Measurements from ENCODE around the gene CSN3. TPM values are rescaled to one million over a fixed set of nuclear protein-coding genes. Genes with fewer than 3 reads are reported as not detected.
"Not testable (repeated sequence)": the region's sequence is repeated elsewhere in the genome, so short reads cannot be mapped to it uniquely, and the experiment has no call there.

CSN3 gene
- total and polyA plus RNA-seq, 10 of the 15 experiments (the other 5 are each of a cell fraction or from before 2014, with no cell fraction given) = not detected

DNA sequence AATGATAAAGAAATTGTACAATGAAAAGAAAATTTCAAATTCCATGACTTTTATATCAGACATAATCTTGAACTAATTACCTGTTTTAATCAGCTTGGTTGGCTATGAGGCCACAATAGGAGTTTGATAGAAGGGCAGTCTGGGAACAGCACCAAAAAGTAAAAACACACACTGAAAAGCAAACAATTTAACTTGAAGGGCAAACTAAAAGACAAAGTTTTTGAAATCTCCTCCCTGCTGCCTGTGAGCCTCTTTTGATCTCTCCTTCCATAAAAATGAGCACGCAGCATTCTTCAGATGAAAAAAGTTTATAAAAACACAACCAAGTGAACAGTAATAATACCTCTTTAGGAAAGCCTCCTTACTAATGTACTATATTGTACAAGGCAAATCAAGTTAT, 38.8 kb upstream of the CSN3 start:
- no peaks in the 10 kb centered on the region for H4K20me1 ChIP-seq (ENCODE audit: control insufficient read depth, insufficient read depth)
- CTCF ChIA-PET = interaction anchor here (1.0 kb wide), 1 partner anchor 18 kb away, joined by 4 read pairs; no protein-coding TSS in a partner anchor
- SMC1A ChIA-PET (ENCODE audit: uncharacterized antibody, unreplicated experiment) = no interaction called here
- no peak for ATAC-seq
- no peaks in the 10 kb centered on the region for H3K4me1 ChIP-seq (ENCODE audit: control insufficient read depth, insufficient read depth, low read length)
- RAD21 ChIA-PET (ENCODE audit: unreplicated experiment) = no interaction called here
- intact Hi-C loops (cut with micrococcal nuclease; ENCODE audit: unreplicated experiment) (no loop called here), in situ Hi-C loops (cut with MboI) (no loop called here)
- DNase-seq (ENCODE audit: low read depth, low spot score) = no peak
- no peaks in the 10 kb centered on the region for H3K27me3 ChIP-seq (replicated peaks in 1 of 2; ENCODE audit: control insufficient read depth in 2 of 2, insufficient read depth in 2 of 2, low read length in 1 of 2)
- no peaks in the 10 kb centered on the region for H3K36me3 ChIP-seq (ENCODE audit: control insufficient read depth in 2 of 2, insufficient read depth in 2 of 2, low read length in 1 of 2)
- 0% methylated on average over 1 of the region's 1 CpG for WGBS (ENCODE audit: insufficient coverage, insufficient replicate concordance, low lambda C conversion rate, missing lambda C conversion rate)
- BruUV-seq (replicated peaks) = no TSS peak
- no peak overlapping the region for H2AFZ ChIP-seq (ENCODE audit: control insufficient read depth, low read depth, low read length)
- FAIRE-seq = no peak
- no peak for TF ChIP-seq MXI1 (IDR thresholded peaks at IDR 0.05; ENCODE audit: low read depth, low read length)
- TF ChIP-seq ESRRA (IDR thresholded peaks at IDR 0.05; ENCODE audit: low read length) = no peak
- TF ChIP-seq, protein P1, sequence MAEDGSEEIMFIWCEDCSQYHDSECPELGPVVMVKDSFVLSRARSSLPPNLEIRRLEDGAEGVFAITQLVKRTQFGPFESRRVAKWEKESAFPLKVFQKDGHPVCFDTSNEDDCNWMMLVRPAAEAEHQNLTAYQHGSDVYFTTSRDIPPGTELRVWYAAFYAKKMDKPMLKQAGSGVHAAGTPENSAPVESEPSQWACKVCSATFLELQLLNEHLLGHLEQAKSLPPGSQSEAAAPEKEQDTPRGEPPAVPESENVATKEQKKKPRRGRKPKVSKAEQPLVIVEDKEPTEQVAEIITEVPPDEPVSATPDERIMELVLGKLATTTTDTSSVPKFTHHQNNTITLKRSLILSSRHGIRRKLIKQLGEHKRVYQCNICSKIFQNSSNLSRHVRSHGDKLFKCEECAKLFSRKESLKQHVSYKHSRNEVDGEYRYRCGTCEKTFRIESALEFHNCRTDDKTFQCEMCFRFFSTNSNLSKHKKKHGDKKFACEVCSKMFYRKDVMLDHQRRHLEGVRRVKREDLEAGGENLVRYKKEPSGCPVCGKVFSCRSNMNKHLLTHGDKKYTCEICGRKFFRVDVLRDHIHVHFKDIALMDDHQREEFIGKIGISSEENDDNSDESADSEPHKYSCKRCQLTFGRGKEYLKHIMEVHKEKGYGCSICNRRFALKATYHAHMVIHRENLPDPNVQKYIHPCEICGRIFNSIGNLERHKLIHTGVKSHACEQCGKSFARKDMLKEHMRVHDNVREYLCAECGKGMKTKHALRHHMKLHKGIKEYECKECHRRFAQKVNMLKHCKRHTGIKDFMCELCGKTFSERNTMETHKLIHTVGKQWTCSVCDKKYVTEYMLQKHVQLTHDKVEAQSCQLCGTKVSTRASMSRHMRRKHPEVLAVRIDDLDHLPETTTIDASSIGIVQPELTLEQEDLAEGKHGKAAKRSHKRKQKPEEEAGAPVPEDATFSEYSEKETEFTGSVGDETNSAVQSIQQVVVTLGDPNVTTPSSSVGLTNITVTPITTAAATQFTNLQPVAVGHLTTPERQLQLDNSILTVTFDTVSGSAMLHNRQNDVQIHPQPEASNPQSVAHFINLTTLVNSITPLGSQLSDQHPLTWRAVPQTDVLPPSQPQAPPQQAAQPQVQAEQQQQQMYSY (CRISPR knock-in tag; IDR thresholded peaks at IDR 0.05) = no peak
- TF ChIP-seq NR2F1 (conservative IDR thresholded peaks at IDR 0.05) = no peak
- no peak overlapping the region for H3K27ac ChIP-seq (ENCODE audit: control insufficient read depth, insufficient read depth)
- H3K9ac ChIP-seq (ENCODE audit: control insufficient read depth, insufficient read depth, low read length) = no peak overlapping the region
- H3K79me2 ChIP-seq (ENCODE audit: control insufficient read depth, insufficient read depth, low read length) = no peaks in the 10 kb centered on the region
- POLR2A ChIA-PET = no interaction called here
- H3K4me3 ChIP-seq = no peak overlapping the region
- H3K9me3 ChIP-seq (replicated peaks; ENCODE audit: control insufficient read depth, insufficient read depth, low read length) = no peaks in the 10 kb centered on the region
- H3K4me2 ChIP-seq (ENCODE audit: control insufficient read depth, insufficient read depth) = no peak overlapping the region

DNA sequence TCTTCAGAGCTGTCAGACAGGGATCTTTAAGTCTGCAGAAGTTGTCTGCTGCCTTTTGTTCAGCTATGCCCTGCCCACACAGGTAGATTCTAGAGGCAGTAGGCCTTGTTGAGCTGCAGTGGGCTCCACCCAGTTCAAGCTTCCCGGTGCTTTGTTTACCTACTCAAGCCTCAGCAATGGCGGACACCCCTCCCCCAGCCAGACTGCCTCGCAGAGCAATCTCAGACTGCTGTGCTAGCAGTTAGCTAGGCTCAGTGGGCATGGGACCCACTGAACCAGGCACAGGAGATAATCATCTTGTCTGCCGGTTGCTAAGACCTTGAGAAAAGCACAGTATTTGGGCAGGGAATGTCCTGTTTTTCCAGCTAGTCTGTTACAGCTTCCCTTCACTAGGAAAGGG, 29.6 kb upstream of the CSN3 start:
- FAIRE-seq; in situ Hi-C loops (cut with MboI); POLR2A ChIA-PET; BruUV-seq (replicated peaks); intact Hi-C loops (cut with micrococcal nuclease; ENCODE audit: unreplicated experiment); H3K36me3 ChIP-seq (ENCODE audit: control insufficient read depth in 2 of 2, insufficient read depth in 2 of 2, low read length in 1 of 2); H3K27ac ChIP-seq (ENCODE audit: control insufficient read depth, insufficient read depth); H3K4me1 ChIP-seq (ENCODE audit: control insufficient read depth, insufficient read depth, low read length); H3K4me3 ChIP-seq; H3K9ac ChIP-seq (ENCODE audit: control insufficient read depth, insufficient read depth, low read length); H3K4me2 ChIP-seq (ENCODE audit: control insufficient read depth, insufficient read depth); SMC1A ChIA-PET (ENCODE audit: uncharacterized antibody, unreplicated experiment); H4K20me1 ChIP-seq (ENCODE audit: control insufficient read depth, insufficient read depth); H3K27me3 ChIP-seq (replicated peaks in 1 of 2; ENCODE audit: control insufficient read depth in 2 of 2, insufficient read depth in 2 of 2, low read length in 1 of 2); RAD21 ChIA-PET (ENCODE audit: unreplicated experiment); DNase-seq (ENCODE audit: low read depth, low spot score); H3K9me3 ChIP-seq (replicated peaks; ENCODE audit: control insufficient read depth, insufficient read depth, low read length); H3K79me2 ChIP-seq (ENCODE audit: control insufficient read depth, insufficient read depth, low read length); ATAC-seq; H2AFZ ChIP-seq (ENCODE audit: control insufficient read depth, low read depth, low read length): not testable (repeated sequence)
- CTCF ChIA-PET = interaction anchor here (1.0 kb wide), 1 partner anchor 29 kb away, joined by 3 read pairs; no protein-coding TSS in a partner anchor
- 38% methylated on average over 4 of the region's 4 CpGs for WGBS (ENCODE audit: insufficient coverage, insufficient replicate concordance, low lambda C conversion rate, missing lambda C conversion rate)

DNA sequence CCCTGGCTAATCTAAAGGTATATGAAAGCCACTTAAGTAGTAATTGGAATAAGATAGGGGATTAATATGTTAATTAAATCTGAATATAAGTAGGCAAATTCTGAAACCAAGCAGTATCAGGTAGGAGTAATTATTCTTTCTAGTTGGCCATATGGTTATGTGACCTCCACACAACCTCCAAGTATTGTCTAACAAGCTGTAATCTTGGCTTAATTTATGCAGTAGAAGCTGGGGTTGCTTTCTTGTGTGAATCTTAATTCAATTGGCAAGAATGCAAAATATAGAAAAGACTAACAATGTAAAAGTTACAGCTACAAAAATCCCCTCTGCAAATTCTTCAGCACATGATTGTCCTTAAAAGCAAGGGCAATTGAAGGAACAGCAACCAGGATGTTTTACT, 26.3 kb upstream of the CSN3 start:
- H3K4me1 ChIP-seq (ENCODE audit: control insufficient read depth, insufficient read depth, low read length); H3K79me2 ChIP-seq (ENCODE audit: control insufficient read depth, insufficient read depth, low read length); H3K27ac ChIP-seq (ENCODE audit: control insufficient read depth, insufficient read depth); H3K36me3 ChIP-seq (ENCODE audit: control insufficient read depth in 2 of 2, insufficient read depth in 2 of 2, low read length in 1 of 2); H3K4me3 ChIP-seq; RAD21 ChIA-PET (ENCODE audit: unreplicated experiment); DNase-seq (ENCODE audit: low read depth, low spot score); H2AFZ ChIP-seq (ENCODE audit: control insufficient read depth, low read depth, low read length); H3K27me3 ChIP-seq (replicated peaks in 1 of 2; ENCODE audit: control insufficient read depth in 2 of 2, insufficient read depth in 2 of 2, low read length in 1 of 2); H3K9me3 ChIP-seq (replicated peaks; ENCODE audit: control insufficient read depth, insufficient read depth, low read length); ATAC-seq; H3K9ac ChIP-seq (ENCODE audit: control insufficient read depth, insufficient read depth, low read length); intact Hi-C loops (cut with micrococcal nuclease; ENCODE audit: unreplicated experiment); CTCF ChIA-PET; in situ Hi-C loops (cut with MboI); SMC1A ChIA-PET (ENCODE audit: uncharacterized antibody, unreplicated experiment); FAIRE-seq; BruUV-seq (replicated peaks); H4K20me1 ChIP-seq (ENCODE audit: control insufficient read depth, insufficient read depth); POLR2A ChIA-PET; H3K4me2 ChIP-seq (ENCODE audit: control insufficient read depth, insufficient read depth): not testable (repeated sequence)

Data from GM12878 (cell line).